Non-pigmented ciliary epithelial cell (primary cell): Measurements from ENCODE around the gene OTOP2.
"Not testable (repeated sequence)": the region's sequence is repeated elsewhere in the genome, so short reads cannot be mapped to it uniquely, and the experiment has no call there.

Experiments
- DNase-seq: peaks from one replicate; pipeline ENCODE4 v3.0.0-alpha.2; 2010; ENCODE audit warnings: low read depth

Gene OTOP2

DNA sequence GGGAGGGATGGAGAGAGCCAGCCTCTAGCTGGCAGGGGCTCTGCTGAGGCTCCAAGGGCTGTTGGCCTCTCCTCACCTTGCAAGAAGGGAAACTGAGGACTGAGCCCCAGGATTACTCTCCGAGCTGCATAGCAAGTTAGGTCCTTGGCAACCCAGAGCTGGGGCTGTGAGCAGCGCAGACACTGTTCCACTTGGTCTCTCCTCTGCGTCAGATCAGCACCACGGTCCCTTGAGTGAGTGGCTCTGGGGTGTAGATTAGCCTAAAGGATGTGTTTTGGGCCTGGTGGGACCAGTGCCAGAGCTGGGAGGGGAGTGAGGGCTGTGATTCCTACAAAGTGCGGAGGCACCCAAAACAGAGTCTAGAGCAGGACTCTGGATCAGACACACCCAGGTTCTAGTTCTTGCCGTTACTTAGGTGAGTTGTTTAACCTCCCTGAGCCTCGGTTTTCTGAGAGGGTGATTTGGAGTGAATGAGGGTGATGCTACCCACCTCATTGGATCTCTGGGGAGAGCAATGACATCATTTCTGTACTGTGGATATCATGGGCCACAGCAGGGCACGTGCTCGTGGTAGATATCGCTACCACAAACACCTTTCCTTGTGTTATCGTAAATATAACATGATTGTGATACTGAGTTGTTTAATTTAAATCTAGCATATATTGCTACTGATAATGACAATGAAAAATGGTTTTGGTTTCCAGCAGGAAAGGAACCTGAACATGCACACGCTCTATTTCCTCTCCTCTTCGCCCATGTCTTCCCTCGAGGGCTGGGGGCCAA lies 22.5 kb upstream of the OTOP2 start:
- DNase-seq = no peak

DNA sequence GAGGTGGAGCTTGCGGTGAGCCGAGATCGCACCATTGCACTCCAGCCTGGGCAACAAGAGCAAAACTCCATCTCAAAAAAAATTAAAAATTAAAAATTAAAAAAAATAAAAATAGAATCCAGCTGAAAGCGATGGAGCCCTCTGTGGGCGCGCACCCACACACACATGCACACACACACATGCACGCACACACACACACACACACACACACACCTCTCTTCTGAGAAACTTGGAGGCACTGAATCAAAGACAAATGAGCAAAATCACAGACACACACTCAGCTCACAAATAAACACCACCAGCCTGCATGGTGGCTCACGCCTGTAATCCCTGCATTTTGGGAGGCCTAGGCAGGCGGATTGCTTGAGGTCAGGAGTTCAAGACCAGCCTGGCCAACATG lies 21.0 kb upstream of the OTOP2 start:
- DNase-seq = no peak

DNA sequence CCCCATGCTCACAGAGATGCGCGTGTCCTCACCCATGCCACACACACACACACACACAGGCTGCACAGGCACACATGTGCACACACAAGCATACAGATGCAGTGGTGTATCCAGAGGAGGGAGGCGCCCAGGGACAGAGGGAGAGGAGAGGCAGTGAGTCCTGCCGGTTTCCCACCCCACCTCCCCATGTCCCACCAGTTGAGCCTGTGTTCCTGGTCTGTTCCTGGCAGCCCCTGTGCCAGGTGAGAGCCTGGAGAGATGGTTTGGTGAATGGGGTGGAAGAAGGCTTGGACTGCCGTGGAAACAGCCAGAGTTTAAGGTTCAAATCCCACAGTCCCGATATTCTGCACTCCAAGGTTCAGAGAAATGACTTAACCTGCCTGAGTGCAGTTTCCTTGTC lies 20.4 kb upstream of the OTOP2 start:
- DNase-seq = no peak

DNA sequence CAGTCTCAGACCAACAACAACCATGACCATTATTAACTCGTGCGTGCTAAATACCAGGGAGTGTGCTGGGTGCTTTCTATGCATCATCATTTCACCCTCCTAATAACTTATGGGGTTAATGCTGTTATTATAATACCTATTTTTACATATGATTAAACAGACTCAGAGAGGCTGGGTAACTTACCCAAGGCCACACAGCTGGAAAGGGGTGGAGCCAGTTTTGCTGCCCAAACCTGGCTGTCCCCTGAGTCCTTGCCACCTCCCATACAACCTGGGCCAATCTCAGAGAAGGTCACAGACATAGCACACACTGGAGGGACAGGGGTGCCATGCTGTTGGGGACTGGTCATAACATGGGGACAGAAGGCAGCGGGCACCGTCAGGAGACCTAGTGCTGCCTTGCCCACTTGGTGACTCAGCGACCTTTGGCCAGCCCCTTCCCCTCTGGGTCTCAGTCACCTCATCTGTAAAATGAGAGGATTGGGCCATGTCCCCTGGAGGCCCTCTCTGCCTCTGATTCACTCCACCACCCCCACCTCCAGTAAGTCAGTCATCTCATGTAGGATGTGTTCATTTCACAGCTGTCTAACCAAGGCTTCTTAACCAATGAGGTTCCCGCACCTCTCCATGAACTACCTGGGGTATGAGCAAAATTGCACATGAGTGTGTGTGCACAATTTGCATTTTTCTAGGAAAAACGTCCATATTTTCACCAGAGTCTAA lies 19.2 kb upstream of the OTOP2 start:
- DNase-seq = no peak

DNA sequence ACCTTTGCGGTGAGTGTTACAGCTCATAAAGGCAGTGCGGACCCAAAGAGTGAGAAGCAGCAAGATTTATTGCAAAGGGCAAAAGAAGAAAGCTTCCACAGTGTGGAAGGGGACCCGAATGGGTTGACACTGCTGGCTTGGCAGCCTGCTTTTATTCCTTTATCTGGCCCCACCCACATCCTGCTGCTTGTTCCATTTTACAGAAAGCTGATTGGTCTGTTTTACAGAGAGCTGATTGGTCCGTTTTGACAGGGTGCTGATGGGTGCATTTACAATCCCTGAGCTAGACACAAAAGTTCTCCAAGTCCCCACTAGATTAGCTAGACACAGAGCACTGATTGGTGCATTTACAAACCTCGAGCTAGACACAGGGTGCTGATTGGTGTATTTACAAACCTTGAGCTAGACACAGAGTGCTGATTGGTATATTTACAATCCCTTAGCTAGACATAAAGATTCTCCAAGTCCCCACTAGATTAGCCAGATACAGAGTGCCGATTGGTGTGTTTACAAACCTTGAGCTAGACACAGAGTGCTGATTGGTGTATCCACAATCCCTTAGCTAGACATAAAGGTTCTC lies 17.8 kb upstream of the OTOP2 start:
- DNase-seq = not testable (repeated sequence)

DNA sequence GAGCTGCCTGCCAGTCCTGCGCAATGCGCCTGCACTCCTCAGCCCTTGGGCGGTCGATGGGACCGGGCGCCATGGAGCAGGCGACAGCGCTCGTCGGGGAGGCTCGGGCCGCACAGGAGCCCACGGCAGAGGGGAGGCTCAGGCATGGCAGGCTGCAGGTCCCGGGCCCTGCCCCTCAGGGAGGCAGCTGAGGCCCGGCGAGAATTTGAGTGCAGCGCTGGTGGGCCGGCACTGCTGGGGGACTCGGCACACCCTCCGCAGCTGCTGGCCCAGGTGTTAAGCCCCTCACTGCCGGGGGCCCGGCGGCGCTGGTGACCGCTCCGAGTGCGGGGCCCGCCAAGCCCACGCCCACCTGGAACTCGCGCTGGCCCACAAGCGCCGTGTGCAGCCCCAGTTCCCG lies 17.1 kb upstream of the OTOP2 start:
- DNase-seq = no peak

DNA sequence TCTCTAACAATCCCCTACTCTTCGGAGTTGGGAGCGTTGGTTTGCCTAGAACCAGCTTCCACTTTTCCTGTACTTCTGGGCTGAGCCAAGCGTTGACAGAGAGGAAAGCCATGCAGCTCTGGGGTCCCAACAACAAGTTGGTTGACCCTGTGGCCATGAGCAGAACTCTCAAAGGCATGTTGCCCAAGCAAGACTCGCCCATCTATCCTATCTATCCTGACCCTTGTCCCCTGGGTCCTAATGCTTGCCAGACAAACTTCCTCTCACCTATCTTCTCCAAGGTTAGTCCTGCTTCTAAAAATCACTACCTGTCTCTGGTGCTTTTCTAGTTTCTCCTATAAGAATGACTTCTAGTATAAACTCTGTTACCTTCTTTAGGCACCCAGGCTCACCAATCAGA lies 15.0 kb upstream of the OTOP2 start:
- DNase-seq = not testable (repeated sequence)

DNA sequence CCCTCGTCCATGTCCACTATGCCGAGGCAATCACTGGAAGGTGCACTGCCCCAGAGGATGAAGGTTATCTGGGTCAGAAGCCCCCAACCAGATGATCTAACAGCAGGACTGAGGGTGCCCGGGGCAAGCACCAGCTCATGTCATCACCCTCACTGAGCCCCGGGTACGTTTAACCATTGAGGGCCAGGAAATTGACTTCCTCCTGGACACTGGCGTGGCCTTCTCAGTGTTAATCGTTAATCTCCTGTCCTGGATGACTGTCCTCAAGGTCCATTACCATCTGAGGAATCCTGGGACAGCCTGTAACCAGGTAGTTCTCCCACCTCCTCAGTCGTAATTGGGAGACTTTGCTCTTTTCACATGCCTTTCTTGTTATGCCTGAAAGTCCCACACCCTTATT lies 12.7 kb upstream of the OTOP2 start:
- not testable (repeated sequence) for DNase-seq

DNA sequence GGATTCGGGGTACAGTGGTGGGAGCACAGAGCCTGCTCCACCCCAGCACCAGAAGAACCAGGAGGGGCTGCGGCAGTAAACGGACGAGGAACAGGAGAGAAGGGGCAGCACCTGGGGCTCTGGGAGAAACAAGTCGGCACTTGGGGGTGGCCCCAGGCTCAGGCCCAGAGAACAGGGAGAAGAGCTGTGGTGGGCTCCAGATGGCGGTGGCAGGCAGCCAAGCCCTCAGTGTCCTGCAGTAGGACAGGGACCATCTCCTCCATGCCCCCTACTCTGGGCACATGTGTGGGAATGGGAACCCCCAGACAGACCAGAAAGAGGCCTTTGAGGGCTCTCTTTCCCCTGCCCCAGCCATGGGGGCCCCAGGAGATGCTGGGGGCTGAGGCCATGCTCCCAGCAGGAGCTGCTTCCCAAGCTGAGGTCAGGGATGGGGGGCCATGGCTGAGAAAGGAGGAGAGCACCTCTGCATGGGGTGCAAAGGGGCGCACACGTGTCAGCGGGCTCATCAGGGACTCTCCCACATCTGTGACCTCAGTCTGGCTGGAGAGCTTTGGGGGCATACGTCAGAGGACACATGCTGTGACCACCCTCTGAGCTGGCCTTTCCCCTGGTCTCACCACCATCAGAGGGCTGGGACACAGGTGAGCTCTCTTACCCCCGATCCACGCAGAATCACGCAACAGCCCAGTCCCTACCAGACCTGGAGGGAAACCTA lies 7.8 kb upstream of the OTOP2 start:
- DNase-seq = no peak

DNA sequence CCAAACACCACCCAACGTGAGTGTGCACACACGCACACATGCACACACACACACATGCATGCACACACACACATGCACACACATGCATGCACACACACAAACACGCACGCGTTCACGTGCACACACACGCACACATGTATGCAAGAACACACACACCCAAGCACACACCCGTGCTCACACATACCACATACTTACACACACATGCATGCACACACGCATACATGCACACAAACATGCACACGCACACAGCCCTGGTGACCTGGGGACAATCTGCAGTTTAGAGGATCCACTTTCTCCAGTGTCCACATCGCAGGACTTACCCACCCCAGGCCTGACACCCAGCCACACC lies 7.2 kb upstream of the OTOP2 start:
- no peak for DNase-seq

DNA sequence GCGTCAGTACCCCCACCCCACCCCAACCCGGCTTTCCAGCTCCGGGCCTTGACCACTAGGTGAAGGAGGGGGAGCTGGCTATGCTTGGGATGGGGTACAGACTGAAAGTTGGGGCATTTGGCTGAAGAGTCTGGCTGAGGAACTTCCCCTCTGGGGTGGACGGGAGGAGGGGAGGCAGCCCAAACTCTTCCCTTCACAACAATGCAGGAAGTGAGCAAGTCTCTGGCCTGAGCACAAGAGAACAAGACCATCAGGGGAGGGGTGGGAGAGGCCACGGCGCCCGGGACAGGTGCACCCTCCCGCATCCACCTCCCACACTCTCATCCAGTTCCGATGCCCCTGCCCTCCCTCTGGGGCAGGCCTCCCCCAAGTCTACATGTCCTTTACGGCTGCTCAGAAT lies 6.6 kb upstream of the OTOP2 start:
- DNase-seq = no peak

DNA sequence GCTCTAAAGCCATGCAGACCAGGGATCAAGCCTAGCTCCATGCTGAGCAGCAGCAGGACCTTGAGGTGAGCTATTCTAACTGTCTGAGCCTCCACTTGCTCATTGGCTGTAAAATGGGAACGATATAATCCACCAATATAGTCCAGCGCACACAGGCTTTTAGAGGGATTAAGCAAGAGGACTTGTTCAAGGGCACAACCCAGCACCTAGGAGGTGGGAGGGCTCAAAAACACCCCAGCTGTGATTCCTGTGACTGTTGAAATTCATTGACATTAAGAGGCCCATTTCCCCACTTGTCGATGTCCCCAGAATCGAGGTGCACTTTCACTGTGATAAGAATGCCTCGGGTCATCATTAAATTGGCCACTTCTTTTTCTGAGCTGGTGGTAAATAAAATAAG lies 5.2 kb upstream of the OTOP2 start:
- no peak for DNase-seq

DNA sequence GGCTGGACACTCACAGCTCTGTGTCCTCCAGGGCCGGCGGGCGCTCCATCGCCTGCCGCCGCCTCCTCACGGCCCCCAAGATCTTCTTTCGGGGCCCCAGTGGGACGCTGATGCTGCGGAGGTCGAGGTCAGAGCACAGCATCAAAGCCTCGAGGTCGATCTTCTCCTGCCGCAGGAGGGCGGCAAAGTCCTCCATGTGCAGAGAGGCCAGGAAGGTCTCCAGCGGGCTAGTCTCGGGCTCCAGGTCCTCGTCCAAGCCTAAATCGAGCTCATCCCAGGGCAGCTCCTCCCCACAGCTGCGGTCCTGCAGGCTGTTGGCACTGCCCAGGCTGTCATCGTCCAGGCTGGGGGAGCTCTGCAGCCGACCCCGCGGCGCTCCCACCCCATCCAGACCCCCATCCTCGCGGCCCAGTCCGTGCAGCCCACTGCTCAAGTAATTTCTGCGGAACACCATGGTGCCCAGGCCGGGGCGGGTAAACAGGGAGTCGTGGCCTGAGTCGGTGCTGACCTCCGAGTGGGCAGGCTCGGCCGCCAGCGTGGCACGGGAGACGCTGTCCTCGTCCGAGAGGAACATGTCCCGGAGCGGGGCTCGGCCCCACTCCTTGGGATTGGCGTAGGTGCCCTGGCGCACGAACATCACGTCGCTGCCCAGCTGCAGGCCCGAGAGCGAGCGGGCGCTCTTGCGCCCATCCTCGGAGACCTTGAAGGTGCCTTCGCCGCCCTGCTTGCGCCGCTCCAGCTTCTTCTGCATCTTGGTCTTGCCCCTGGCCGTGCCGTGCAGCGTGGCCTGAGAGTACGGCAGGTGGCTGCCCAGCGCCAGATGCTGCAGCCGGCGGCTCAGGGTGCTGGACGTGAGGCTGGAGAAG lies 4.4 kb upstream of the OTOP2 start:
- no peak for DNase-seq

DNA sequence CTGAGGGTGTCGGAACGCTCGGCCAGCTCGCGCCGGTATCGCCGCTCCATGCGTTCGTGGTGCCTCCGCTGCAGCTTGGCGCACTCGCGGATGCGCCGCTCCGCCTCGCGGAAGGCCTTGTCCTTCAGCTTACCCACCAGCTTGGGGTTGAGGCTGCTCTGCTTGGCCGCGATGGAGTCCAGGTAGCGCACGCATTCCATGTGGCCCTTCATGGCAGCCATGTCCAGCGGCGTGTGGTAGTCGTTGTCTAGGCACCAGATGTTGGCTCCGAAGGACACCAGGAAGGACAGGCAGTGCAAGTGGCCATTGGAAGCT lies 3.8 kb upstream of the OTOP2 start:
- DNase-seq = no peak

DNA sequence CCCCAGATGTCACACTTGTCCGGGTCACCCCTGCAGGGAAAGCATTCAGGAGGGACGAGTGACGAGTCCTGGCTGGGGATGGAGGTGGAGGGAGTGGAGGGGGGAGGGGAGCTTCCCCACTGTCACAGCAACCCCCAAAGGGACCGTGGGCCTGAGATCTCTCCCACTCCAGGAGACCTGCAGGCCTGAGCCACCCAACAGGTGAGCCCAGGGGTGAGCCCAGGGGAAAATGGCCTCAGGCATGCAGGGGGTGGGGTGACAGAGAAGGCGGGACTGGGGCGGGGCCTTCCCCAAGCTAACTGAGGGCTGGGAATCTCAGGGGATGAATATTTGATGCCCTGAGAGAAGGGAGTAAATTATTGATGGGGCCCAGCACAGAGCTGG lies 3.4 kb upstream of the OTOP2 start:
- no peak for DNase-seq

DNA sequence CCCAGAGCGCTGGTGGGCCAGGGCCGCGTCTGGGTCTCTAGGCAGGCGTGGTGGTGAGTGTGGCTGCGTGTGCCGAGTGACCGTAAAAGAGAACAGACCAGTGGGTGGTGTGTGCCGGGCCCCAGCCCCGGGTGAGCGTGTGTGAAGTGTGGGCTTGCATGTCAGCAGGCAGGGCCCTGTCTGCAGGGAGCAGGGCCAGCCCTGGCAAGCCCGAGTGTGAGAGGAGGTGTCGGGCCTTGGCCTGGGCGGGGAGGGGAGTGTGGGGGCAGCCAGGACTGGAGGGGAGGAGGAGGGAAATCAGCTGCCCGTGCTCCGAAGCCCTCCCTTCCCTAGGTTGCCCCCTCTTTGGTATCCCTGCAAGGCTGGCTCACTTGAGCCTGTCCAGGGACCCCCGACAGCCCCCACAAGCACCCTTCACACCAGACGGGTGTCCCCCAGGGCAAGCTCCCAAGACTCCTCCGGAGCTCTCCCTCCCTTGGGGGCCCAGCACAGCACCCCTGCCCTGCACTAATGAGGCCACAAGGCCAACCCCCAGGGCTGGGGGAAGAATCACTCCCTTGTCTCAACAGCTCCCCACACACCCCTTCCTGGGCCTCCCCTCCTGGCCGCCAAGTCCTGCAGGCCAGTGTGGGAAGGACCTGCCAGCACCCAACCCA lies 2.9 kb upstream of the OTOP2 start:
- no peak for DNase-seq

DNA sequence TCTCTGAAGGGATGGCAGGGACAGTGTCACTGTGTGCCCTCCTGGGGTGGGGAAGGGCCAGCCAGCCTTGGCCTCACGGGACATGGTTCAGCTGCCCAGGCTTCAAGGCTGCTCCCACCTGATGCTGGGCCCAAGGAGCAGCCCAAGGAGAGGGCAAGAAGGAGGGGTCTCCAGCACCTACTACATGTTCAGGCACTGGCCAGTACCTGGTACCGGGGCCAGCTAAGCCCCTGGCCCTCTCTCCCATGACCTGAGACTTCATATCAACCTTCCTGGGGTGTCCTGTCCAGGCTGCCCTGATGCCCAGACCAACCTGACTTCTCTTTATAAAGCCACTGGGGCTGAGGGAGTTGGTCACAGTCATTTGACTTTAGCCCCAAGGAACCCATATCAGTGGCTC lies 2.3 kb upstream of the OTOP2 start:
- no peak for DNase-seq

DNA sequence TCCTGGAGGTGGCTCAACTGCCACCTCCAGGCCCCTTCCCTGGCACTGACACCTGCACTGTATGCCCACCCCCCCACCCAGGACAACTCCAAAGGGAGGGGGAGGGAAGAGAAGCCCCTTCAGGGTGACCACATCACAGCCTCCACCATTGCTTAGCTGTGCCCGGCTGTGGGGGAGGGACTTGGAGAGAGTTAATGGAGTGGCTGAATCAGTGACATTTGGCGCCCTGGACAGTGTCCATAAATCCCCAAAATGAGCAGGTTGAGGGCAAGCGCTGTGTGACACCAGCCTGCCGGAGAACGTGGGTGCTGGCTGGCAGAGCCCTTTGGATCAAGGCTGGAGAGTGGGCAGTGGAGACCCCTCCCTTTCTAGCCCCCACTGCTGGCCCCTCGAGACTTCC lies 1.9 kb upstream of the OTOP2 start:
- DNase-seq = no peak

DNA sequence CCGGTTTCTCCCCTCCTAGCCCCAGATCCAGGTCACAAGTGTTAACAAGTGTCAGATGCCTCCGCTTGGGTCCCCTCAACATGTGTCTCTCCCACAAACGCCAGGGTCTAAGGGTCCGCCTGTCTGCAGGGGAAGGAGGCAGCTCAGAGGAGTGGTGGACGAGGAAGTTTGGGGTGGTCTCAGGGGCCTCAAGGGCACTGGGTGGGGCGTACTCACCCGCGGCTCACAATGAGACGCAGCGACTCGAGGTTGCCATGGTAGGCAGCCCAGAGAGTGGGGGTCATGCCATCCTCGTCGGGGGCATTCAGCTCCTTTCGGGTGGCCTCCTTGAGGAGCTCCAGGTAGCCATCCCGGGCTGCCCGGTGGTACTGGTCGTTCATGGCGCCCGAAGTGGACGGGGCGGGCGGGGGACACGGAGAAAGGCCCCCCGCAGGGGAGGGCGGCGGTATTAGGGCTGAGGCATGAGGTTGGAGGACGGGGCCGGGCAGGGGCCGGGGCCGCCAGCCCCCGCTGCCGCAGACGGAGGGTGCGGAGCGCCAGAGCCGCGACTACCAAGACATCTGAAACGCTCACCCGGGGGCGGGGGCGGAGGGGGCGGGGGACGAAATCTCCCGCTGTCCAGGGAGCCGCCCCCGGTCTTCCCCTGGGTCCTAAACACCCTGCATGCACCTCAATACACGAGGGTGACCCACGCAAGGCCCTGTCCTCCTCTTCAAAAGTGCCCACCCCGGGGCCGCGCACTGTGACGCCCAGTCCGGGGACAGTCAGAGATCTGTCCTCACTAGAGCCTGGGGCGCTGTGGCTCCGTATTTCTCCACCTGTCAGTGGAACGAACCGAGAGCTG lies 1.2 kb upstream of the OTOP2 start, which contains the start of gene USH1G:
Gene USH1G (minus strand): TSS at position 562 of the 844 bp plus-strand sequence. CDS start 182 bp downstream, at position 380.
- no peak for DNase-seq

DNA sequence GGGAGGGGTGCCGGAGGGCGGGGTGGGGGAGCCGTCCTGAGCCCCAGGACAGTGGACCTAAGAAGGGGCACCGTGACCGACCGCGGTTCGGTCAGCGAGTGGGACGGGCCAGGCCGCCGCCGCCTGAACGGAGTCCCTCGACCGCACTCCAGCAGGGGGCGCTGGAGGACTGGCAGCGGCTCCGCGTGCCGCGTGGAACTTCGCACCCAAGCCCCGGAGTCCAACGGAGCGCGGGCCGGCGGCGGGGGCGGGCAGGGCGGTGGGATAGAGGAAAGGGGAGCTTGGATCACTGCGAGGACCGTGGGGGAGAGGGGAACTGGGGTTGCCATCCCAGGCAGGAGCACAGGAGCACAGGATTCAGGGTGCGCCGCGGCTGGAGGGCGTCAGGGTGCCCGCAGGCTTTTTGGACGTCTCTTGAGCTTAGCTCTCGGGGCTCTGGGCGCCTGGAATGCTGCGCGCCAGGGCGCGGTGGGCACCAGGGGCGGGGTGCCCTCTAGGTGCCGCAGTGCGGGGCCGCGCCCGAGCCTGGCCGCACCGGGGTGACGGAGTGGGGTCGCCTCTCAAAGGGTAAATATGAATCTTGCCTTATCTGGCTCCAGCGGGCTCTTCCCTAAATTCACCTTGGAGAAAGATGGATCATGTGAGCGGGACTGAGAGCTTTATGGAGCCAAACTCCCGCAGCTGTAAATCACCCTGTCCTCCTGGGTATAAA lies 379 bp upstream of the OTOP2 start:
- no peak for DNase-seq
